ENCODE data around the gene CHST2.

Gene CHST2

DNA sequence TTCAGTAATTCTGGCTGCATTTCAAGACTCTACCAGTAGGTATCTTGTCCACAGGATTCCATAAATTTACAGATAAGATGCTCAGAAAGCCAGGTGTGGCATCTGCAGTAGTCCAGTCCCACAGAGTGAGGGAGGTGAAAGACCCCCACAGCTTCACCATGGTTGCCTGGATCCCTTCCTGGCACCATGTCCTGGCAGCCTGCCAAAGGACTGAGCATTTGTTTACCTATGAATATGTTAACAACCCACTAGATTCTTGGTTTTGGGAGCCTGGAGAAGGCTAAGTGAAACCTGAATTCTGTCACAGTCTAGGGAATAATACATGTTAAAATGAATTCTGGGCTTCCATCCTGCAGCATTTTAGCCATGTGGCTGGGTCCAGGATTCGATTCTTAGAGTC, 14.9 kb downstream of the CHST2 start:
- Histone ChIP-seq H3K27me3 (replicated peaks) (no peaks in the 10 kb centered on the region), H3K27ac (peak overlapping the region; percentile 16), H3K36me3 (replicated peaks) (no peaks in the 10 kb centered on the region), H3K4me3 (ENCODE audit: low read depth, low read length) (no peak overlapping the region)
- in situ Hi-C loops (cut with HindIII; ENCODE audit: low pct_ligation_motif_present, low sequenced_read_pairs) = no loop called here
- no peak for TF ChIP-seq CTCF (IDR thresholded peaks at IDR 0.05; ENCODE audit: low read depth, low read length, missing control alignments)
- DNase-seq = no peak

DNA sequence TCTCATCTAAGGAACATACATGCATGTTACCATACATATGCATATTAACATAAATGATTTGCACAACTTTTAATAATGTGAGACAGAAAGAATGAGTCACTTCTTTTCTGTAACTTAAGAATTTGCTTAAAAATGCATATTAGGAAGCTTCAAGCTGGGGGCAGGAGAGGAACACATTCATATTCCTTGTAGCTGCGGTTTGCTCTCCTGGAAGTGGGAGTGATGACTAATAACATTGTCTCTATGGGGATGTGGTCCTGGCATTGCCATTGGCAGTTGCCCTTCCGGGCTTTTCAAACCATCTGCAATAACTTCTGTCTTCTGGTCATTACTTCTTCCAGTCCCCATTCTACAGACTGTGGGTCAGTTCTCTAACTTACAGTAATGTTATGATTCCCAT, 15.6 kb downstream of the CHST2 start:
- in situ Hi-C loops (cut with HindIII; ENCODE audit: low pct_ligation_motif_present, low sequenced_read_pairs) = no loop called here
- no peak overlapping the region for H3K4me3 ChIP-seq (ENCODE audit: low read depth, low read length)
- DNase-seq = peak; percentile 94
- peak overlapping the region; percentile 16 for H3K27ac ChIP-seq
- no peaks in the 10 kb centered on the region for H3K36me3 ChIP-seq (replicated peaks)
- peak; percentile 28 for TF ChIP-seq CTCF (IDR thresholded peaks at IDR 0.05; ENCODE audit: low read depth, low read length, missing control alignments)
- H3K27me3 ChIP-seq (replicated peaks) = no peaks in the 10 kb centered on the region

GRCh38 chr3:143137435-143138036, 18.0 kb downstream of the CHST2 start:
- H3K27ac ChIP-seq = no peak overlapping the region
- H3K27me3 ChIP-seq (replicated peaks) = no peaks in the 10 kb centered on the region
- TF ChIP-seq CTCF (IDR thresholded peaks at IDR 0.05; ENCODE audit: low read depth, low read length, missing control alignments) = no peak
- no peaks in the 10 kb centered on the region for H3K36me3 ChIP-seq (replicated peaks)
- no peak overlapping the region for H3K4me3 ChIP-seq (ENCODE audit: low read depth, low read length)
- no peak for DNase-seq
- in situ Hi-C loops (cut with HindIII; ENCODE audit: low pct_ligation_motif_present, low sequenced_read_pairs) = no loop called here

DNA sequence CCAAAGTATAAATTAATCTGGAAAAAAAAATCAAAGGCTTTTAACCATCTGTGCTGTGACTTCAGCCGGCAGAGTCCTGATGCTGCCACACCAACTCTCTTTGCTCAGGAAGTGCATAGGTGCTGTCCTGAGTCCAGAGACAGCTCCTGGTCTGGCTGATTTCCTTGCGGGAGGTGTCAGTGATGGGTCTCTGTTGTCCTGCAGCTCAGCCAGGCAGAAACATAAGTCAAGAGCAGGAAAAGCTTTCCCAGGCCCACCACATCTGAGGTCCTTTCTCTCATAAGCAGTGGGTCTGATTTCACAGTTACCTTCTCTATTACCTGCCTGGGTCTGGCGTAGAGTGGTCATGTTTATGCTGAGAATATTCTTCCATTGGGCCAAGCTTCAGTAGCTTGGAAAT, 19.4 kb downstream of the CHST2 start:
- no peaks in the 10 kb centered on the region for H3K36me3 ChIP-seq (replicated peaks)
- TF ChIP-seq CTCF (IDR thresholded peaks at IDR 0.05; ENCODE audit: low read depth, low read length, missing control alignments) = no peak
- no peak overlapping the region for H3K27ac ChIP-seq
- in situ Hi-C loops (cut with HindIII; ENCODE audit: low pct_ligation_motif_present, low sequenced_read_pairs) = no loop called here
- H3K27me3 ChIP-seq (replicated peaks) = no peaks in the 10 kb centered on the region
- H3K4me3 ChIP-seq (ENCODE audit: low read depth, low read length) = no peak overlapping the region
- no peak for DNase-seq

GRCh38 chr3:143139762-143140161, 20.2 kb downstream of the CHST2 start:
- Histone ChIP-seq H3K36me3 (replicated peaks) (no peaks in the 10 kb centered on the region), H3K4me3 (ENCODE audit: low read depth, low read length) (no peak overlapping the region), H3K27ac (no peak overlapping the region), H3K27me3 (replicated peaks) (no peaks in the 10 kb centered on the region)
- in situ Hi-C loops (cut with HindIII; ENCODE audit: low pct_ligation_motif_present, low sequenced_read_pairs) = no loop called here
- no peak for TF ChIP-seq CTCF (IDR thresholded peaks at IDR 0.05; ENCODE audit: low read depth, low read length, missing control alignments)
- peak; percentile 28 for DNase-seq

GRCh38 chr3:143140550-143140949, 21.0 kb downstream of the CHST2 start:
- no peak for DNase-seq
- Histone ChIP-seq H3K4me3 (ENCODE audit: low read depth, low read length) (no peak overlapping the region), H3K36me3 (replicated peaks) (no peaks in the 10 kb centered on the region), H3K27ac (no peak overlapping the region), H3K27me3 (replicated peaks) (no peaks in the 10 kb centered on the region)
- no peak for TF ChIP-seq CTCF (IDR thresholded peaks at IDR 0.05; ENCODE audit: low read depth, low read length, missing control alignments)
- in situ Hi-C loops (cut with HindIII; ENCODE audit: low pct_ligation_motif_present, low sequenced_read_pairs) = no loop called here
